KMS-11 (cell line): ENCODE data around the gene GRIK2.
"Not testable (repeated sequence)": the region's sequence is repeated elsewhere in the genome, so short reads cannot be mapped to it uniquely, and the experiment has no call there.

ENCODE experiments used
- H2AFZ ChIP-seq: fragments of 200-600 bp; sonication (generic); 2 replicates; pipeline ENCODE4 v1.6.1; 2016; ENCODE audit warnings: antibody characterized with exemption, mixed run types, low read depth
- H3K27ac ChIP-seq: fragments of 200-600 bp; sonication (generic); 2 replicates; pipeline ENCODE4 v1.6.1; 2016; ENCODE audit warnings: mild to moderate bottlenecking, mixed run types
- H3K27me3 ChIP-seq: fragments of 200-600 bp; sonication (generic); 2 replicates; pipeline ENCODE4 v1.6.1; 2017; ENCODE audit warnings: mild to moderate bottlenecking, low read depth, mixed run types, moderate library complexity; ENCODE audit not compliant: insufficient read depth
- H3K36me3 ChIP-seq: fragments of 200-600 bp; sonication (generic); 2 replicates; pipeline ENCODE4 v1.6.1; 2017; ENCODE audit warnings: mild to moderate bottlenecking, mixed run types; ENCODE audit not compliant: insufficient read depth
- H3K4me1 ChIP-seq: fragments of 200-600 bp; sonication (generic); 2 replicates; pipeline ENCODE4 v1.6.1; 2016; ENCODE audit warnings: mild to moderate bottlenecking, low read depth, mixed run types; ENCODE audit not compliant: poor library complexity, severe bottlenecking
- H3K4me2 ChIP-seq: fragments of 200-600 bp; sonication (generic); 2 replicates; pipeline ENCODE4 v1.7.0; 2016; ENCODE audit warnings: mild to moderate bottlenecking, mixed run types
- H3K4me3 ChIP-seq: fragments of 200-600 bp; sonication (generic); IDR thresholded peaks from 2 replicates; pipeline ENCODE4 v1.6.1; 2017; ENCODE audit warnings: low read depth, low read length, mixed read lengths; ENCODE audit not compliant: insufficient read depth
- H3K79me2 ChIP-seq: fragments of 200-600 bp; sonication (generic); 2 replicates; pipeline ENCODE4 v1.6.1; 2016; ENCODE audit warnings: low read depth, mixed run types; ENCODE audit not compliant: insufficient read depth
- H3K9ac ChIP-seq: fragments of 200-600 bp; sonication (generic); 2 replicates; pipeline ENCODE4 v1.6.1; 2016; ENCODE audit warnings: mild to moderate bottlenecking, mixed run types
- H4K20me1 ChIP-seq: fragments of 200-600 bp; sonication (generic); 2 replicates; pipeline ENCODE4 v1.6.1; 2016; ENCODE audit warnings: mild to moderate bottlenecking, mixed run types; ENCODE audit not compliant: insufficient read depth
- TF ChIP-seq, protein P1 (sequence below): fragments of 200-600 bp; sonication (generic); conservative IDR thresholded peaks from 2 replicates; pipeline ENCODE4 v1.6.1; 2017; ENCODE audit warnings: low read depth, mild to moderate bottlenecking, antibody characterized with exemption, low read length, moderate library complexity, mixed read lengths

GRIK2 gene

DNA sequence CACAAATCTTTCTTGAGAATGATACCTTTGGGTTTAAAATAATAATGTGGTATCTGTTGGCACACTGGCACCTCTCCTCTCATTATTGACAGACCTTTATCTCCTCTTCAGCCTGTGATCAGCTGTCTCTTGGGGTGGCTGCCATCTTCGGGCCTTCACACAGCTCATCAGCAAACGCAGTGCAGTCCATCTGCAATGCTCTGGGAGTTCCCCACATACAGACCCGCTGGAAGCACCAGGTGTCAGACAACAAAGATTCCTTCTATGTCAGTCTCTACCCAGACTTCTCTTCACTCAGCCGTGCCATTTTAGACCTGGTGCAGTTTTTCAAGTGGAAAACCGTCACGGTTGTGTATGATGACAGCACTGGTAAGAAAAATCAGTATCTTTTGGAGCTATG, 232.8 kb downstream of the GRIK2 start:
- Histone ChIP-seq H3K4me3 (no peak overlapping the region), H2AFZ (no peak overlapping the region), H4K20me1 (no peaks in the 10 kb centered on the region), H3K79me2 (no peaks in the 10 kb centered on the region), H3K4me1 (no peaks in the 10 kb centered on the region), H3K4me2 (no peak overlapping the region), H3K27ac (no peak overlapping the region), H3K27me3 (no peaks in the 10 kb centered on the region), H3K9ac (no peak overlapping the region), H3K36me3 (no peaks in the 10 kb centered on the region)
- TF ChIP-seq, protein P1, sequence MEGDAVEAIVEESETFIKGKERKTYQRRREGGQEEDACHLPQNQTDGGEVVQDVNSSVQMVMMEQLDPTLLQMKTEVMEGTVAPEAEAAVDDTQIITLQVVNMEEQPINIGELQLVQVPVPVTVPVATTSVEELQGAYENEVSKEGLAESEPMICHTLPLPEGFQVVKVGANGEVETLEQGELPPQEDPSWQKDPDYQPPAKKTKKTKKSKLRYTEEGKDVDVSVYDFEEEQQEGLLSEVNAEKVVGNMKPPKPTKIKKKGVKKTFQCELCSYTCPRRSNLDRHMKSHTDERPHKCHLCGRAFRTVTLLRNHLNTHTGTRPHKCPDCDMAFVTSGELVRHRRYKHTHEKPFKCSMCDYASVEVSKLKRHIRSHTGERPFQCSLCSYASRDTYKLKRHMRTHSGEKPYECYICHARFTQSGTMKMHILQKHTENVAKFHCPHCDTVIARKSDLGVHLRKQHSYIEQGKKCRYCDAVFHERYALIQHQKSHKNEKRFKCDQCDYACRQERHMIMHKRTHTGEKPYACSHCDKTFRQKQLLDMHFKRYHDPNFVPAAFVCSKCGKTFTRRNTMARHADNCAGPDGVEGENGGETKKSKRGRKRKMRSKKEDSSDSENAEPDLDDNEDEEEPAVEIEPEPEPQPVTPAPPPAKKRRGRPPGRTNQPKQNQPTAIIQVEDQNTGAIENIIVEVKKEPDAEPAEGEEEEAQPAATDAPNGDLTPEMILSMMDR, result no peak

DNA sequence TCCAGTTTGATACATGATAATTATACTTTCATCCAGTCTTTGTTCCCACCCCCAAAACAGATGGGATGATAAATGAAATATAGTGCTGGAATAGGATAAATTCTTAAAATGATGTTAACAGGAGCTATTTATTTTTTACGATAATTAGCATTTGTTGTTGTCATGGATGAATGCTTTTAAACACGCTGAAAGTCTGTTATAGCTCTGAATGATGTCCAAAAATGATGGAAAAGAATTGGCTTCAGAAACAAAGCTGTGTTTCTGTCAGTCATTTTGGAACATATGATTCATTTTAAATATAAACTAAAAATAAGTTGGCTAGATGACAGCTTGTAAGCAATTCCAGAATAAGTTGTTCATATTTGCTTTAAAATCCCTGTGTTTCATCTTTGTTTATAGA, 237.4 kb downstream of the GRIK2 start:
- H3K4me1 ChIP-seq, result no peaks in the 10 kb centered on the region
- no peak overlapping the region for H3K27ac ChIP-seq
- no peak overlapping the region for H3K9ac ChIP-seq
- H3K4me3 ChIP-seq, result no peak overlapping the region
- H2AFZ ChIP-seq, result no peak overlapping the region
- no peaks in the 10 kb centered on the region for H3K36me3 ChIP-seq
- no peaks in the 10 kb centered on the region for H4K20me1 ChIP-seq
- TF ChIP-seq, protein P1, result no peak
- H3K27me3 ChIP-seq, result no peaks in the 10 kb centered on the region
- no peaks in the 10 kb centered on the region for H3K79me2 ChIP-seq
- H3K4me2 ChIP-seq, result no peak overlapping the region

DNA sequence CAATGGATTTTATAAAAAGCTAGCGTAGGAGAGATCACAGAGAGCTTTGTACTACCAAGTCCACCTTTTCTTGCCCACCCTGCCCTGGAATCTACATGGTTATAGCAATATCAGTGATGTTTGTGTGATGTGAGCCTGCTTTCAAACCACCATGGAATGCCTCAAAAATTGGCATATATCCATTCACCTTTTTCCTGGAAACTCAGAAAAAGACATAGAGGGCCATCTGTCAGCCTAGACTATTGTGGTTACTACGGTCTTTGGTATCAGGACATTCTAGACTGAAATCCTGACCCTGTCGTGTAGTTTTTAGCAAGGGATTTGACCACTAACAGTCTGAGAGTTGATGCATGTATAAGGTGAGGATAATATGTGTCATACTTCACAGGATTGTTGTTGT, 239.6 kb downstream of the GRIK2 start:
- Histone ChIP-seq H3K36me3 (no peaks in the 10 kb centered on the region), H4K20me1 (no peaks in the 10 kb centered on the region), H2AFZ (no peak overlapping the region), H3K27me3 (no peaks in the 10 kb centered on the region), H3K4me2 (no peak overlapping the region), H3K4me1 (no peaks in the 10 kb centered on the region), H3K4me3 (no peak overlapping the region), H3K27ac (no peak overlapping the region), H3K79me2 (no peaks in the 10 kb centered on the region), H3K9ac (no peak overlapping the region)
- TF ChIP-seq, protein P1, result no peak

DNA sequence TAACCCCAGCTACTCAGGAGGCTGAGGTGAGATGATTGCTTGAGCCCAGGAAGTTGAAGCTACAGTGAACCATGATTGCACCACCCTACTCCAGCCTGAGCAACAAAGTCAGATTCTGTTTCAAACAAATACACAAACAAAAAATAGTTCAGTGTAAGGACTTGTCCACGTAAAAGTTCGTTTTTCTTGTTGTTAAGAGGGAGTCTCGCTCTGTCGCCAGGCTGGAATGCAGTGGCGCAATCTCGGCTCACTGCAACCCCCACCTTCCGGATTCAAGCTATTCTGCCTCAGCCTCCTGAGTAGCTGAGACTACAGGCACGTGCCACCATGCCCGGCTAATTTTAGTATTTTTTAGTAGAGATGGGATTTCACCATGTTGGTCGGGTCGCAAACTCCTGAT, 245.4 kb downstream of the GRIK2 start:
- not testable (repeated sequence) for H3K4me2 ChIP-seq, H3K4me1 ChIP-seq, H3K4me3 ChIP-seq, H3K9ac ChIP-seq, H3K27ac ChIP-seq, H4K20me1 ChIP-seq, H3K27me3 ChIP-seq, H3K36me3 ChIP-seq, H3K79me2 ChIP-seq, H2AFZ ChIP-seq

DNA sequence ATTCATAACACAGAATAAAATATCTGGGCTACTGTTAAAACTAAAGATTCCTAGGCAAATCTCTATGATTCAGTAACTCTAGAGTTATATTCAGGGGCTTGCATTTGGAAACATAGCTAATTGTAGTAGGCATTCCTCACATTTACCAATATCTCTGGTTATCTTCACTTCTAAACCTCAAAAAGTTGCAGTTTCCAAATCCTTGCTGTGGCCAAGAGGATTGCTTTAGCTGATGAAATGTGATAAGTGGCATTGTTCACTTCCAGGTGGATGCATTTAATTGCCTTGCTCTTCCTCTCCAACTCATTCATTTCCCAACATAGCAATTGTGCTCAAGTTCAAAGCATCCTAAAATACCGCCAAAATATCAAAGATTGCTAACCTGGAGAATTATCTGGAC, 246.6 kb downstream of the GRIK2 start:
- H3K79me2 ChIP-seq, result no peaks in the 10 kb centered on the region
- TF ChIP-seq, protein P1, result no peak
- H3K36me3 ChIP-seq, result no peaks in the 10 kb centered on the region
- H3K27me3 ChIP-seq, result no peaks in the 10 kb centered on the region
- H4K20me1 ChIP-seq, result no peaks in the 10 kb centered on the region
- no peak overlapping the region for H3K4me2 ChIP-seq
- no peak overlapping the region for H3K27ac ChIP-seq
- H3K4me3 ChIP-seq, result no peak overlapping the region
- H2AFZ ChIP-seq, result no peak overlapping the region
- H3K9ac ChIP-seq, result no peak overlapping the region
- no peaks in the 10 kb centered on the region for H3K4me1 ChIP-seq
